GM19395 (cell line): ENCODE measurements around the gene MYL10.

Experiments used
- ATAC-seq: cut with Tn5 transposase; IDR thresholded peaks from one replicate; pipeline ENCODE4 v1.9.1; 2021; ENCODE audit warnings: mild to moderate bottlenecking, moderate library complexity; ENCODE audit not compliant: unreplicated experiment

The MYL10 gene

GRCh38 chr7:101629171-101629570, at the start of gene MYL10:
Gene MYL10 (minus strand): TSS chr7:101629296. CDS start chr7:101629118, 178 bp downstream.
- no peak for ATAC-seq

- no peak for ATAC-seq
Observed at GRCh38 chr7:101678658-101679057, 49.6 kb upstream of the MYL10 start.

DNA sequence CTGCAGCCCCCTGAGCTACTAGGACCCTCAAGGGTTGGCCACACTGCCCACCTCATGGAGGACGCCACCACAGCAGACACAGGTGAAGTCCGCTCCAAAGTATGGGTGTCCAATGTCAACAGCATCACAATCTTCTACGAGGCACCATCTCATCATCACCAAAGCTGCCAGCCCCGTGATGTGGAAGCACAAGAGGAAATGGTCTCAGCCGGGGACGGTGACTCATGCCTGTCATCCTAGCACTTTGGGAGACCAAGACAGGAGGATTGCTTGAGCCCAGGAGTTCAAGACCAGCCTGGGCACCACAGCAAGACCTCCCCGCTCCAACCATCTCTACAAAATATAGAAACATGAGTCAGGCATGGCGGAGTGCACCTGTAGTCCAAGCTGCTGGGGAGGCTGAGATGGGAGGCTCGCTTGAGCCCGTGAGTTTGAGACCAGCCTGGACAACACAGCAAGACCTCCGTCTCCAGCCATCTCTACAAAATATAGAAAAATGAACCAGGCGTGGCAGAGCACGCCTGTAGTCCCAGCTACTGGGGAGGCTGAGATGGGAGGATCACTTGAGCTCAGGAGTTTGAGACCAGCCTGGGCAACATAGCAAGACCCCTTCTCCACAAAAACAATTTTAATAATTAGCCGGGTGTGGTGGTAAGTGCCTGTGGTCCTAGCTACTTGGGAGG, 48.8 kb upstream of the MYL10 start:
- no peak for ATAC-seq

DNA sequence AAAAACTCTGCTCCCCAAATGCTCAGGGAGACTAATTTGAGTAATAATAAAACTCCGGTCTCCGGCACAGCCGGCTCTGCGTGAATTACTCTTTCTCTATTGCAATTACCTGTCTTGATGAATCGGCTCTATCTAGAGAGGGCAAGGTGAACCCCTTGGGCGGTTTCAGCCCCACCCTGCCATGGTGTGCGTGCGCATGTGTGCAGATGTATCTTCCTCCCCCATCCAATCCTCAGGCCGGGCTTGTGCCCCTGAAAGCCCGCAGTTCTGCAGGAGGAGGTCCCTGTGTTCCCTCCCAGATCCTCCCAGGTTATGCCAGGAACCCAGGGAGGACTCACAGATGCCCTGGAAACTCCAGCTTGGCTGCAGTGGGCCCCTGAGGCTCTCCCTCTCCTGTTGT, 48.3 kb upstream of the MYL10 start:
- ATAC-seq: no peak

- ATAC-seq: no peak
Observed at GRCh38 chr7:101676956-101677355, 47.9 kb upstream of the MYL10 start.

DNA sequence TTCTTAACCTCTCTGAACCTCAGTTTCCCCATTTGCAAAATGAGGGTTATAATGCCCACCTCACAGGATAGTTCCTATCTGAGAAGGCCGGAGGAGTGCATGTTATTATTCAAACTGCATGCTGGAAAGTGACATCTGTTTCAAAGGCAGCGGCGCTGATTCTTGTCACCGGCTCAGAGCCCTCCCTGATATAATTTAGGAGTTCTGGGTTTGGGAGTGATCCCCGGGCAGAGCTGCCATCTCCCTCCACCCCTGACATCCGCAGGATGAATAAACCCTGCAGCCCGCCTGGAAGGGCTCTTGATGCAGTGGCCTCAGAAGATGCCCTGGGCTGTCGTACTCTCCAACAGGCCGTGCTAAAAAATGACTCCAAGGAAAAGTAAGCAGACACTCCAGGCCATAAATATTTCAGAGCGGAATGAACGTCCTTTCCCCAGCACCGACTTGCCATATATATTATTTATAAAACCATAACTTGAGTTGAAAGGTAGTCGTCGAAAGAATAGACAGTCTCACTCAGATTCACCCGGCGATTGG, 47.0 kb upstream of the MYL10 start:
- no peak for ATAC-seq

GRCh38 chr7:101674439-101674838, 45.3 kb upstream of the MYL10 start:
- no peak for ATAC-seq

GRCh38 chr7:101673951-101674350, 44.9 kb upstream of the MYL10 start:
- no peak for ATAC-seq

DNA sequence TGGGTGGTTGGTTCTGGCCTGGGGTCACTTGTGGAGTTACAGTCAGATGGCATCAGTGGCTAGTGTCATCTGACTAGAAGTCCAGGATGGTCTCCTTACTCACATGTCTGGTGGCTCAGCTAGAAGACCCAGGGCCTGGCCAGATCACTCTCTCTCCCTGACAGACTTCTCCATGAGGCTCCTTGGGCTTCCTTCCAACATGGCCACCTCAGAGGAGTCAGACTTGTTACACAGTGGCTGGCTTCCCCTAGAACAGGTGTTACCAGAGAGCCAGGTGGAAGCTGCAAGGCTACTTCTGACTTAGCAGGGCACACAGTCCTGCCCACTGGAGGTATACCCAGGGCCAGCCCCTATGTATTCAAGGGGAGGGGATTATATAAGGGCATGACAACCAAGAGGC, 44.2 kb upstream of the MYL10 start:
- no peak for ATAC-seq

DNA sequence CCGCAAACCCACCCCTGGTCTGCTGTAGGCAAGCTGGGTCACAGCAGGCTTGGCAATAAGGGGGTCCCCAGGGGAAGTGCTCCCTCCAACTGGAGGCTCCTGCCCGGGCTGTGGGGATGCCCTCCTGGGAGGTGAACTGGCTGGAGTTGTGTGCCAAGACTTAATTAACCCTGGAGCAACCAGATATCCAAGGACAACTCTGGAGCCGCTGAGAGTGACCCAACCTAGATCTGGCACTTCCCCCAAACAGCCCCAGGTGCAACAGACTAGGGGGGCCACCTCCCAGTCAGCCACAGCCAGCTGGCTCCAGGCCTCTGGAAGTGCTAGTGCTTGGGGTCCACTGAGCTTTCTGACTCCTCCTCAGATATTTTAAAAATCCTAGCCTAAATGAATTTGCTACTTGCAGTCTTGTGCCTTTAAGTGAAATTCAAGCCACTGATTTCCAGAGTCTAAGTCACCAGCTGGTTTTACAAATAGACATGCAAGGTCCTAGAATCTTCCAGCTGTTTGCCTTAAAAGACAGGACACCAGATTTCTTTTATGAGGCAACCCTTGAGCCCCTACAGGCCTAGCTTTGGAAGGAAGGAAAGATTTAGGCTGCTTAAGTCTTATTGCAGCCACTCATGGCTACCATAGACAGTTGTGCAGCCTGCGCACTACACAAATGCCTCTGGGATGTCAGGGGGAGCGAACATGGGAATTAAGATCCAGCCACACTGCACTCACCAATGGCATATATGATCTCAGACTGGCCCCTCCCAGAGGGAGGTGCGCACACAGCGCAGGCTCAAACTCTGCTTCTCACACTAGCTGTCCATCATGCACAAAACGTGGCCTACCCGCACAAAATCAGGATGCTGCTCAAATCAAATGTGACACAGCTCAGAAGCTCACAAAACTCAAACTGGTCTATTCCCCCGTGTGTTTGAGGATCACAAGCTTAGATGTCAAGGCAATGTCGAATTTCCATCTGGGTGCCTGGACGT, 42.6 kb upstream of the MYL10 start:
- ATAC-seq: no peak

GRCh38 chr7:101669307-101669706, 40.2 kb upstream of the MYL10 start:
- no peak for ATAC-seq

DNA sequence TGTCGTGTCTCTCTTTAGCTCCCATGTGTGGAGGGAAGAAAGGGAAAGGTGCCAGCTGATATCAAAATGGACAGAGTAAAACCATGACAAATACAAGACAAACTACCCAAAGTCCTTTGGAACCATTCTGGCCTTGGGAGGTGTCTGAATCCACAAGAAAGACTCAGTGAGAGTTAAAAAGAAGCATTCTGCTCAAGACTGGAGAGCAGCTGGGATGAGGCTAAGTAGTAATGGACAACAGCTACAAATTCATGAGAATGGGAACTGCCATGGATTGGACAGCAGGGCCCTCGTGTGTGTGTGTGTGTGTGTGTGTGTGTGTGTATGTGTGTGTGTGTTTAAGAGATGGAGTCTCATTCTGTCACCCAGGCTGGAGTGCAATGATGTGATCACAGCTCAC, 39.6 kb upstream of the MYL10 start:
- ATAC-seq: no peak

DNA sequence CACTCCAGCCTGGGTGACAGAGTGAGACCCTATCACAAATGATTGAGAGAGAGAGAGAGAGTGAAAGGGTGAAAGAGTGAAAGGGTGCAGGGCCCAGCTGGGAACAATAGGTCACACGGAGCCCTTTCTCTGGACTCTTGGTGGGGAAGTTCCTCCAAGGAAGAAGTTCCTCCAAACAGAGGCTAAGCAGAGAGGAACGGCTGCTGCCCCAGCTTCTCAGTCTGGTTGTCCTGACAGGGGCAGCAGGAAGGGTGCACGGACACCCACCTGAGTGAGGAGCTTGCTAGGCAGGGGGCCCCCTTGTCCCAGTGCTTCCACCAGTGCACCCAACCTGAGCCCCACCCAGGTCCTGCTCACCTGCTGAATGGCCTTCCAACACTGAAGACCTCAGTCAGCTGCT, 38.8 kb upstream of the MYL10 start:
- no peak for ATAC-seq

GRCh38 chr7:101667399-101667798, 38.3 kb upstream of the MYL10 start:
- ATAC-seq: no peak

- no peak for ATAC-seq
Observed at GRCh38 chr7:101666741-101667140, 37.6 kb upstream of the MYL10 start.

- no peak for ATAC-seq
Observed at GRCh38 chr7:101666293-101666692, 37.2 kb upstream of the MYL10 start.

- no peak for ATAC-seq
Observed at GRCh38 chr7:101664893-101665471, 35.9 kb upstream of the MYL10 start.

DNA sequence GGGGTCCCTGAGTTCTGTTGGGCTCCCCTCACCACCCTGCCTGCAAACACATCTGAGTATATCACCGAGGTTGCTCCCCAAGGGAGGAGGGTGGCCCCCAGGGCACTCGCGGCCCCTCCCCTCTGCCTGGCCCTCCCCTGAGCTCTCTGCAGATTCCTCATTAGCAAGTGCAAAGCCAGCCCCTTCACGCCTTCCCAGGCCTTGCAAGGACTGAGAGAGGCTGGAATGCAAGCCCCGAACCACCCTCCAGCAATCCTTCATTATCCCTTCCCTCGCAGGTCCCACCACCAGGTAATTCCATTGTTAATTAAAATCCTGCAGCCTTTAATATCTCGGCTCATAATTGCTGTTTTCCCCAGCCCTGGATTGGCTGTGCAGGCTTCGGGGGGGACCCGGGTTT, 35.3 kb upstream of the MYL10 start:
- ATAC-seq: no peak

GRCh38 chr7:101663747-101664146, 34.7 kb upstream of the MYL10 start:
- no peak for ATAC-seq

DNA sequence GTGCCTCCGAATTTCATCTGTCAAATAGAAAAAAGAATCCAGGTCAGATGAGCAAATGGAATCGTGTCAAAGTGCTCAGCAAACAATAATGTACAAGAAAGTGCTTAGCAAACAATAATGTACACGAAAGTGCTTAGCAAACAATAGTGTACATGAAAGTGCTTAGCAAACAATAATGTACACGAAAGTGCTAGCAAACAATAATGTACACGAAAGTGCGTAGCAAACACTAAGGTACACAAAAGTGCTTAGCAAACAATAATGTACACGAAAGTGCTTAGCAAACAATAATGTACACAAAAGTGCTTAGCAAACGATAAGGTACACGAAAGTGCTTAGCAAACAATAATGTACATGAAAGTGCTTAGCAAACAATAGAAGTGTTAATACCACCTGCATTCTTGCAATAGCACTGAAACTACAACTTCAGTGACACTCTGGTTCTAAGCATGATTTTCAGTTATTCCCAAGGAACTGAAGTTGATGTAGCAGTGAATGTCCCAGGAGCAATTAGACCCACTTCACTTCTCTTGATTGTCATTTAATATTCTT, 33.4 kb upstream of the MYL10 start:
- ATAC-seq: no peak

GRCh38 chr7:101659706-101660105, 30.6 kb upstream of the MYL10 start:
- ATAC-seq: no peak
